ENCODE results near the gene CTXND1.

- TF ChIP-seq RAD21 (IDR thresholded peaks at IDR 0.05; ENCODE audit: low read depth) (no peak), TCF12 (IDR thresholded peaks at IDR 0.05; ENCODE audit: low read depth) (no peak), REST (IDR thresholded peaks at IDR 0.05; ENCODE audit: low read depth) (no peak), YY1 (IDR thresholded peaks at IDR 0.05; ENCODE audit: low read depth) (no peak), EGR1 (IDR thresholded peaks at IDR 0.05) (no peak)
These were observed 8.0 kb upstream of the CTXND1 start for GRCh38 chr15:80259942-80260510.

Data from Ishikawa (cell line).